Measurements from ENCODE around the gene MYO1B. TPM values are rescaled to one million over a fixed set of nuclear protein-coding genes. Genes with fewer than 3 reads are reported as not detected.

The MYO1B gene
- total and polyA plus RNA-seq, 2 experiments from 2014 or later = 26.4 to 70.6 TPM

- Mint-ChIP-seq H3K9me3 (no peaks in the 10 kb centered on the region), H3K4me1 (peaks cover 8% of the 10 kb centered on the region; the same call in 2 of the 3 replicates), H3K27me3 (ENCODE audit: insufficient read depth, low read depth, poor library complexity) (no peaks in the 10 kb centered on the region), H3K4me3 (no peak overlapping the region), H3K36me3 (ENCODE audit: low read depth) (peaks cover 10% of the 10 kb centered on the region; the same call in 2 of the 3 replicates), H3K27ac (no peak overlapping the region)
- TF ChIP-seq, protein P1, sequence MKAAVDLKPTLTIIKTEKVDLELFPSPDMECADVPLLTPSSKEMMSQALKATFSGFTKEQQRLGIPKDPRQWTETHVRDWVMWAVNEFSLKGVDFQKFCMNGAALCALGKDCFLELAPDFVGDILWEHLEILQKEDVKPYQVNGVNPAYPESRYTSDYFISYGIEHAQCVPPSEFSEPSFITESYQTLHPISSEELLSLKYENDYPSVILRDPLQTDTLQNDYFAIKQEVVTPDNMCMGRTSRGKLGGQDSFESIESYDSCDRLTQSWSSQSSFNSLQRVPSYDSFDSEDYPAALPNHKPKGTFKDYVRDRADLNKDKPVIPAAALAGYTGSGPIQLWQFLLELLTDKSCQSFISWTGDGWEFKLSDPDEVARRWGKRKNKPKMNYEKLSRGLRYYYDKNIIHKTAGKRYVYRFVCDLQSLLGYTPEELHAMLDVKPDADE (IDR thresholded peaks at IDR 0.05) = no peak
- TF ChIP-seq EZH2 (IDR thresholded peaks at IDR 0.05; ENCODE audit: low read depth, unreplicated experiment) (no peak), EZH2phosphoT487 (IDR thresholded peaks at IDR 0.05; ENCODE audit: unreplicated experiment) (no peak), REST (IDR thresholded peaks at IDR 0.05; ENCODE audit: unreplicated experiment) (no peak), STAT1 (IDR thresholded peaks at IDR 0.05; ENCODE audit: unreplicated experiment) (no peak), ZNF114 (CRISPR knock-in tag; IDR thresholded peaks at IDR 0.05) (no peak), JUNB (IDR thresholded peaks at IDR 0.05; ENCODE audit: unreplicated experiment) (no peak), ZNF462 (CRISPR knock-in tag; IDR thresholded peaks at IDR 0.05) (no peak), CREB1 (CRISPR knock-in tag; IDR thresholded peaks at IDR 0.05; ENCODE audit: low read depth) (no peak), CTCF (conservative IDR thresholded peaks at IDR 0.05; ENCODE audit: low read depth in 2 of 2) (no peak), ZNF331 (CRISPR knock-in tag; IDR thresholded peaks at IDR 0.05; ENCODE audit: low read depth) (no peak), POLR2AphosphoS5 (IDR thresholded peaks at IDR 0.05; ENCODE audit: low read depth) (no peak), NANOG (IDR thresholded peaks at IDR 0.05; ENCODE audit: borderline replicate concordance) (no peak)
- no peaks in the 10 kb centered on the region for H3K9me2 ChIP-seq (ENCODE audit: insufficient read depth)
- H3F3A ChIP-seq (replicated peaks; ENCODE audit: low read depth) = no peaks in the 10 kb centered on the region
- no peak overlapping the region for H3K4me2 ChIP-seq
- H3K27ac ChIP-seq (ENCODE audit: low read depth) = no peak overlapping the region
- no peaks in the 10 kb centered on the region for H3K79me2 ChIP-seq (replicated peaks; ENCODE audit: insufficient read depth)
- H3K27me3 ChIP-seq (ENCODE audit: insufficient read depth) = no peaks in the 10 kb centered on the region
- H3K4me3 ChIP-seq = no peak overlapping the region
- H4K20me1 ChIP-seq (replicated peaks; ENCODE audit: insufficient read depth) = no peaks in the 10 kb centered on the region
- no peaks in the 10 kb centered on the region for H3K4me1 ChIP-seq (ENCODE audit: insufficient read depth)
- H3K36me3 ChIP-seq (ENCODE audit: insufficient read depth) = peaks cover 7% of the 10 kb centered on the region
- no peak for ATAC-seq
- H2AFZ ChIP-seq = no peak overlapping the region
- DNase-seq (ENCODE audit: low spot score) = no peak
Measured at GRCh38 chr2:191379375-191379774, 134.2 kb downstream of the MYO1B start.
